ENCODE data around the gene FANCD2. TPM values are rescaled to one million over a fixed set of nuclear protein-coding genes. Genes with fewer than 3 reads are reported as not detected.
"Not testable (repeated sequence)": the region's sequence is repeated elsewhere in the genome, so short reads cannot be mapped to it uniquely, and the experiment has no call there.

FANCD2 gene
- total RNA-seq, 1 donor from 2014 or later = 3.6 TPM

DNA sequence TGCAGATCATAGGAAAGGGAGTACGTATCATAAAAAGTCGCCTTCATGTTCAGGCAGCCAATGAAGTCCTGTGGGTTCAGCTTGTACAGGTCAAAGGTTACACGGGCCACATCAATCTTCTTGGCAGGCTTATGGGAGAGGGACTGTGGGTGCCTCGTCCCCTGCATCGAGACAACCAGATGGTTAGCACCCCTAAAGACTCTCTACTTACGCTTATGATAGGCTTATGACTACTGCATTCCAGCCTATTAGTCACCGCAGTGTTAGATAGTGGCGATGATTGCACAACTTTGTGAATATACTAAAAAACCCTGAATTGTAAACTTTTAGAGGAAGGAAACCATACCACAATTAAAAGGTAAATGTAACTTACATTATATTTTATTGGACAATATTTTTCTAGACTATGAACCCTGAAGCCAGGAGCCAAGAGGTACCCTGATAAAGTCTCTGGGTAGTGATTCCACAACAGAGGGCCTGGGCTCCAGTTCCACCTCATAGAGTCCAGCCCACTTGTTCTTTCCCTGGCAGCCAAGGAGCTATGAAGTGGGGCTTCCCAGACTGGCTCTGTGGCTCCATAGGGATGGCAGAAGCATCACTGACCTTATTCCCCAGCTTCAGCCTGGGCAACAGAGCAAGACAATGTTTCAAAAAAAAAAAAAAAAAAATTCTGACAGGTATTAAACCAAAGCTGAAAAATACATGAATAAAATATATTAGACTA is 2.5 kb upstream of the FANCD2 start:
- H3K9me3 Mint-ChIP-seq (ENCODE audit: low read depth) = no peaks in the 10 kb centered on the region
- TF ChIP-seq, protein P1, sequence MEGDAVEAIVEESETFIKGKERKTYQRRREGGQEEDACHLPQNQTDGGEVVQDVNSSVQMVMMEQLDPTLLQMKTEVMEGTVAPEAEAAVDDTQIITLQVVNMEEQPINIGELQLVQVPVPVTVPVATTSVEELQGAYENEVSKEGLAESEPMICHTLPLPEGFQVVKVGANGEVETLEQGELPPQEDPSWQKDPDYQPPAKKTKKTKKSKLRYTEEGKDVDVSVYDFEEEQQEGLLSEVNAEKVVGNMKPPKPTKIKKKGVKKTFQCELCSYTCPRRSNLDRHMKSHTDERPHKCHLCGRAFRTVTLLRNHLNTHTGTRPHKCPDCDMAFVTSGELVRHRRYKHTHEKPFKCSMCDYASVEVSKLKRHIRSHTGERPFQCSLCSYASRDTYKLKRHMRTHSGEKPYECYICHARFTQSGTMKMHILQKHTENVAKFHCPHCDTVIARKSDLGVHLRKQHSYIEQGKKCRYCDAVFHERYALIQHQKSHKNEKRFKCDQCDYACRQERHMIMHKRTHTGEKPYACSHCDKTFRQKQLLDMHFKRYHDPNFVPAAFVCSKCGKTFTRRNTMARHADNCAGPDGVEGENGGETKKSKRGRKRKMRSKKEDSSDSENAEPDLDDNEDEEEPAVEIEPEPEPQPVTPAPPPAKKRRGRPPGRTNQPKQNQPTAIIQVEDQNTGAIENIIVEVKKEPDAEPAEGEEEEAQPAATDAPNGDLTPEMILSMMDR (IDR thresholded peaks at IDR 0.05) = no peak
- no peak for DNase-seq (ENCODE audit: low spot score)
- no peak overlapping the region for H3K4me3 Mint-ChIP-seq (ENCODE audit: unreplicated experiment)
- peaks cover 8% of the 10 kb centered on the region for H3K36me3 Mint-ChIP-seq (ENCODE audit: low read depth)
- H3K4me1 Mint-ChIP-seq (ENCODE audit: low read depth) = peaks cover 24% of the 10 kb centered on the region
- peak overlapping the region; percentile 61 for H3K27ac Mint-ChIP-seq (ENCODE audit: unreplicated experiment)
- no peaks in the 10 kb centered on the region for H3K27me3 Mint-ChIP-seq (ENCODE audit: low read depth)

DNA sequence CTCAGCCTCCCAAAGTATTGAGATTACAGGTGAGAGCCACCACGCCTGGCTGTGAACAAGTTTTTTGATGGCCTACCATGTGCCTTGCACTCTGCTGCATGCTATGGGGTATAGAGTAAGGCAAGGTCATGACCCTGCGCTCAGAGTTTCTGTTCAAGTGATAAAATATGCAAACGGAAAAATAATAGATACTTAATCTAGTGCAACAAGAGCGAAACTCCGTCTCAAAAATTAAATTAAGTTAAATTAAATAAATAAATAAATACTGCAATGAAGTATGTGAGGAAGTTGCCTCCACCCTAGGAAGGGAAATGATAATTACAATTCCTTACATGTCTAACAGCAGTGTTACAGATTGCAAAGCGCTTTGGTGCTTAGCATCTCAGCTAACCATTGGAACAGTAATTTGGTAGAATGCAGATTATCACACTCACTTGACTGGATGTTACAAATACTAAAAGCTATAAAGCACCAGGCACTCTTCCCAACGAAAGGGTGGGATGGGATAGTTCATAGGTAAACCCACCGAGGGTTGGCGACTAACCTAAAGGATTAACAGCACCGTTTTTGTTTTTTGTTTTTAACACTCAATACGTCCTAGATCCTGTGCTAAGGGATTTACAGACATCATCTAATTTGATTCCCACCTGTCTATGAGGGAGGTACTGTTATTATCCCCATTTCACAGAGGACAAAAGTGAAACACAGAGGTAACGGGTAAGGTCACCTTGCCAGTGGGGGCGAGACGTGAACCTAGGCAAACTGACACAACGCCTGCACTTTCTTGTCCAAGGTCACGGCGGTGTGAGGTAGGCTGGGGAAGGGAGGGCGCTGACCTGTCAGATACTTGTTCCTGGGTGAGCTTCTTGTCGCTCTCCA is 793 bp upstream of the FANCD2 start:
- peaks cover 8% of the 10 kb centered on the region for H3K36me3 Mint-ChIP-seq (ENCODE audit: low read depth)
- H3K4me1 Mint-ChIP-seq (ENCODE audit: low read depth) = peaks cover 24% of the 10 kb centered on the region
- H3K27ac Mint-ChIP-seq (ENCODE audit: unreplicated experiment) = peak overlapping the region; percentile 88
- TF ChIP-seq, protein P1 (IDR thresholded peaks at IDR 0.05) = no peak
- no peaks in the 10 kb centered on the region for H3K9me3 Mint-ChIP-seq (ENCODE audit: low read depth)
- peak overlapping the region; percentile 90 for H3K4me3 Mint-ChIP-seq (ENCODE audit: unreplicated experiment)
- DNase-seq (ENCODE audit: low spot score) = no peak
- no peaks in the 10 kb centered on the region for H3K27me3 Mint-ChIP-seq (ENCODE audit: low read depth)

DNA sequence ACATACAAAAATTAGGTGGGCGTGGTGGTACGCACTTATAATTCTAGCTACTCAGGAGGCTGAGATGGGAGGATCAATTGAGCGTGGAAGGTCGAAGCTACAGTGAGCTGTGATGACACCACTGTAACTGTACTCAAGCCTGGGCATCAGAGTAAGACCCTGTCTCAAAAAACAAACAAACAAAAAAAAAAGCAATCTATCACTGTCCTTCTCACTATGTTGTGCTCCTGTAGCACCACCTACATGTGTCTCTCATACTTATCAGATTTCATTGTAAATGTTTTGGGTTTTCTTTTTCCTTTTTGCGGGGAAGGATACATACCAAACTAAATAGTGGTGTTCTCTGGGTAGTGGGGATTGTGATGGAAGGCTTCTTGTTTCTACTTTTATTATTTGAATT is 14.8 kb downstream of the FANCD2 start:
- no peak for DNase-seq (ENCODE audit: low spot score)
- Mint-ChIP-seq H3K9me3 (ENCODE audit: low read depth) (no peaks in the 10 kb centered on the region), H3K27me3 (ENCODE audit: low read depth) (no peaks in the 10 kb centered on the region), H3K27ac (ENCODE audit: unreplicated experiment) (no peak overlapping the region), H3K4me1 (ENCODE audit: low read depth) (no peaks in the 10 kb centered on the region), H3K36me3 (ENCODE audit: low read depth) (no peaks in the 10 kb centered on the region), H3K4me3 (ENCODE audit: unreplicated experiment) (no peak overlapping the region)
- TF ChIP-seq, protein P1 (IDR thresholded peaks at IDR 0.05) = peak; percentile 27

DNA sequence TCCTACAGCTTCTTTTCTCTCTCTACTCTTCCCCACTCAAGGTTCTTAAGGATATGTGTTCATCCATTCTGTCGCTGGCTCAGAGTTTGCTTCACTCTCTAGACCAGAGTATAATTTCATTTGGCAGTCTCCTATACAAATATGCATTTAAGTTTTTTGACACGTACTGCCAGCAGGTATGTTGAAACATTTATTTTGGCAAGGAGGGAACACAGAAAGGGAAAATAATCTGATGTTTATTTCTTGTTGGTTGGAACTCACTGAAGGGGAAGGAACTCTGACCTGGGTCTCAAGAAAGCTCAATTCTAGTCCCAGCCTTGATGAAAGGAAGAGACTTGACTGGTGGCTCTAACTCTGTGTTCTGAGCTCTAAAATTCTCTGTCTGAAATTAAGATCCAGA is 21.6 kb downstream of the FANCD2 start:
- TF ChIP-seq, protein P1 (IDR thresholded peaks at IDR 0.05) = no peak
- Mint-ChIP-seq H3K9me3 (ENCODE audit: low read depth) (no peaks in the 10 kb centered on the region), H3K36me3 (ENCODE audit: low read depth) (peaks cover 1% of the 10 kb centered on the region), H3K27ac (ENCODE audit: unreplicated experiment) (no peak overlapping the region), H3K4me1 (ENCODE audit: low read depth) (no peaks in the 10 kb centered on the region), H3K27me3 (ENCODE audit: low read depth) (no peaks in the 10 kb centered on the region), H3K4me3 (ENCODE audit: unreplicated experiment) (no peak overlapping the region)
- DNase-seq (ENCODE audit: low spot score) = no peak

DNA sequence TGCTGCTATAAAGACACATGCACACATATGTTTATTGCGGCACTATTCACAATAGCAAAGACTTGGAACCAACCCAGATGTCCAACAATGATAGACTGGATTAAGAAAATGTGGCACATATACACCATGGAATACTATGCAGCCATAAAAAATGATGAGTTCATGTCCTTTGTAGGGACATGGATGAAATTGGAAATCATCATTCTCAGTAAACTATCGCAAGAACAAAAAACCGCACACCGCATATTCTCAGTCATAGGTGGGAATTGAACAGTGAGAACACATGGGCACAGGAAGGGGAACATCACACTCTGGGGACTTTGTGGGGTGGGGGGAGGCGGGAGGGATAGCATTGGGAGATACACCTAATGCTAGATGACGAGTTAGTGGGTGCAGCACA is 26.8 kb downstream of the FANCD2 start:
- not testable (repeated sequence) for H3K27ac Mint-ChIP-seq (ENCODE audit: unreplicated experiment); H3K4me1 Mint-ChIP-seq (ENCODE audit: low read depth); DNase-seq (ENCODE audit: low spot score); H3K4me3 Mint-ChIP-seq (ENCODE audit: unreplicated experiment); H3K27me3 Mint-ChIP-seq (ENCODE audit: low read depth); H3K36me3 Mint-ChIP-seq (ENCODE audit: low read depth); H3K9me3 Mint-ChIP-seq (ENCODE audit: low read depth)

Measured in chondrocyte (in vitro differentiated cells).